ENCODE data around the gene AATK. TPM values are rescaled to one million over a fixed set of nuclear protein-coding genes. Genes with fewer than 3 reads are reported as not detected.

Gene AATK
- total and polyA plus RNA-seq, 12 donors, result 0.73 to 23.3 (median 9.9) TPM

DNA sequence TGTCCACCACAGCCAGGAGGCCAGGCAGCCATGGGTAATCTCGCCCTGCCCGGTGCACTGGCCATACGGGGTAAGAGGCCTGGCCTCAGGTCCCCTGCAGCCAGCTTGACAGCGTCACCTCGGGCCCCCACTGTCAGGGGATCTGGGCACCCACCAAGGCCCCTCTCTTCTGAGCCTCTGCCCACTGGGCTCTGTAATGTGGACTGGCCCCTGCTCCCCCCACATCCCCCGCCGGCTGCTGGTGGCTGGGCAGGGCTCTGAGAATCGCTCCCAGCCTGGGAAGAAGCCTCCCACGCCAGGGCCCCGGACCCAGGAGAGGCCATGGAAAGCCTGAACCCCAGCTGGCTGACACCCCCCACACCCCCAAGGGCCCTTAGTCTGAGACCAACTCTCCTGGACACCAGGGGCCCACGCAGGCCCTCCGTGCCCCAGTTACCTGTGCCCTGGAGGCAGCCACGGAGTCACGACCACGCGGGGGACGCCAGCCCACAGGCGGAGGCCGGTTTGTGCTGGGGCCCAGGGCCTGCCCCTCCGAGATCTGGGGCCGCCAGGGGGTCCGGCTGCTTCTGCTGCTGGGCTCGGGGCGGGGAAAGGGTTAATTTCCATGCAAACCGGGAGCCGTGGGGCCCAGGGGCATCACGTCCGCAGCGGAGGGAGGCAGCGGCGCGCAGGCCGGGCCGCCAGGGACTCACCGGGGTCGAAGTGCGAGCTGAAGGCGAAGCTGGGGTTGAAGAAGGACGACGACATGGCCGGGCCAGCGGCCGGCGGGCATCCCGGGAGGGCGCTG, 582 bp downstream of the AATK start, which contains the start of gene PVALEF:
Gene PVALEF, plus strand, starts transcription at position 262 of the 787 bp plus-strand sequence. CDS start 15,720 bp downstream, outside the sequence.
- WGBS, 4 donors, result 19 to 63% (median 31%) methylated on average over 9 to 46 of the region's 46 CpGs
- H3K4me3 ChIP-seq, result peak within 1 kb of the TSS in 1 of 4 donors; percentile 41
- intact Hi-C loops (cut with DNase I), result no loop called here
- no peaks in the 10 kb centered on the region for H3K36me3 ChIP-seq (replicated peaks in 1 of 2)
- peak within 1 kb of the TSS in 2 of 5 donors; percentile 46 to 65 for H3K27ac ChIP-seq
- no peak for DNase-seq
- no peaks in the 10 kb centered on the region for H3K9me3 ChIP-seq (replicated peaks in 1 of 3)
- H3K27me3 ChIP-seq, result peaks cover 6% of the 10 kb centered on the region
- H3K4me1 ChIP-seq (replicated peaks in 1 of 2), result peaks cover 0 to 5% of the 10 kb centered on the region in 2 donors
- TF ChIP-seq, protein P1, sequence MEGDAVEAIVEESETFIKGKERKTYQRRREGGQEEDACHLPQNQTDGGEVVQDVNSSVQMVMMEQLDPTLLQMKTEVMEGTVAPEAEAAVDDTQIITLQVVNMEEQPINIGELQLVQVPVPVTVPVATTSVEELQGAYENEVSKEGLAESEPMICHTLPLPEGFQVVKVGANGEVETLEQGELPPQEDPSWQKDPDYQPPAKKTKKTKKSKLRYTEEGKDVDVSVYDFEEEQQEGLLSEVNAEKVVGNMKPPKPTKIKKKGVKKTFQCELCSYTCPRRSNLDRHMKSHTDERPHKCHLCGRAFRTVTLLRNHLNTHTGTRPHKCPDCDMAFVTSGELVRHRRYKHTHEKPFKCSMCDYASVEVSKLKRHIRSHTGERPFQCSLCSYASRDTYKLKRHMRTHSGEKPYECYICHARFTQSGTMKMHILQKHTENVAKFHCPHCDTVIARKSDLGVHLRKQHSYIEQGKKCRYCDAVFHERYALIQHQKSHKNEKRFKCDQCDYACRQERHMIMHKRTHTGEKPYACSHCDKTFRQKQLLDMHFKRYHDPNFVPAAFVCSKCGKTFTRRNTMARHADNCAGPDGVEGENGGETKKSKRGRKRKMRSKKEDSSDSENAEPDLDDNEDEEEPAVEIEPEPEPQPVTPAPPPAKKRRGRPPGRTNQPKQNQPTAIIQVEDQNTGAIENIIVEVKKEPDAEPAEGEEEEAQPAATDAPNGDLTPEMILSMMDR (IDR thresholded peaks at IDR 0.05), result no peak
- TF ChIP-seq POLR2A (IDR thresholded peaks at IDR 0.05), result no peak

DNA sequence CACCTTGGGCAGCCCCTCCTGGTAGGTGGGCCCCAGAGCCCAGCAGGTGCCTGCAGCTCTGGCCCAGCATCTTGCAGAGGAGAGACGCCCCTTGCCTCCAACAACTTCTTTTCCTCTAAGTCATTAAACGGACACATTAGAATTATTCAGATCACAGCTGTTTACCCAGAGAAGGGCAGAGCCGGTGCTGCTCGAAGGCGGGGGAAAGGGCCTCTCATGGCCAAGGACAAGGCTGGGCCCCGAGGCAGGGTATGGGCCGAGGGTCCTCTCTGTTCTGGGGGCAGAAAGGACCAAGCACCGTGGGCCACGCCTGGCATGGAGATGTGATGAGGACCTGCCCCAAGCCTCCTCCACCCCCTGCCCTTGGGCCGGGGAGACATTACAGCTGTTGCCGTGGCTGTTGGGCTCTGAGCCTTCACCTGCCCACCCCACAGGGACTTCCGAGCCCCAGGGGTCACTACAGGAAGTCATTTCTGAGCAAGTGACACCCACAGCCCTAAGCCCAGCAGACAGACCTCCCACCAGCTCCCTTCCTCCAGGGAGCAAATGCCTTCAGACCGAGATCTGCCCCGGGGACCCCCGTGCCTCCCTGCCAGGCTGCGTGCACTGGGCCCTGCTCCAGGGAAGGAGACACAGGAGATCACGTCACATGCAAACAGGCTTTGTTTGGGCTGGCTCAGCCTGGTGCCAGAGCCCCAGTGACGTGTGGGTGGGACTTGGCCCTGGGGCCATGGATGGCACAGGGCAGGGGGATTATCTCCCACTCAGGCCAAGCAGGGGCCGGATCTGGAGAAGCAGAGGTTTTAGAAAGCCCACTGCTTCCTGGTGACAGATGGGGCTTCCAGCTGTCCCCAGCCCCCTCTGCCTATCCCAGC, 1.4 kb downstream of the AATK start:
- peak overlapping the region in 1 of 4 donors; percentile 41 for H3K4me3 ChIP-seq
- H3K36me3 ChIP-seq (replicated peaks in 1 of 2), result no peaks in the 10 kb centered on the region
- DNase-seq, result peak in 2 of 7 donors; percentile 36 to 65
- peak overlapping the region in 2 of 5 donors; percentile 46 to 65 for H3K27ac ChIP-seq
- intact Hi-C loops (cut with DNase I), result no loop called here
- 60 to 67% (median 64%) methylated on average over 10 to 19 of the region's 19 CpGs for WGBS, 4 donors
- H3K27me3 ChIP-seq, result peaks cover 6% of the 10 kb centered on the region
- peak in 1 of 2 donors; percentile 11 for TF ChIP-seq POLR2A (IDR thresholded peaks at IDR 0.05)
- TF ChIP-seq, protein P1 (IDR thresholded peaks at IDR 0.05), result no peak
- H3K4me1 ChIP-seq (replicated peaks in 1 of 2), result peaks cover 6 to 14% of the 10 kb centered on the region in 2 donors
- H3K9me3 ChIP-seq (replicated peaks in 1 of 3), result no peaks in the 10 kb centered on the region

DNA sequence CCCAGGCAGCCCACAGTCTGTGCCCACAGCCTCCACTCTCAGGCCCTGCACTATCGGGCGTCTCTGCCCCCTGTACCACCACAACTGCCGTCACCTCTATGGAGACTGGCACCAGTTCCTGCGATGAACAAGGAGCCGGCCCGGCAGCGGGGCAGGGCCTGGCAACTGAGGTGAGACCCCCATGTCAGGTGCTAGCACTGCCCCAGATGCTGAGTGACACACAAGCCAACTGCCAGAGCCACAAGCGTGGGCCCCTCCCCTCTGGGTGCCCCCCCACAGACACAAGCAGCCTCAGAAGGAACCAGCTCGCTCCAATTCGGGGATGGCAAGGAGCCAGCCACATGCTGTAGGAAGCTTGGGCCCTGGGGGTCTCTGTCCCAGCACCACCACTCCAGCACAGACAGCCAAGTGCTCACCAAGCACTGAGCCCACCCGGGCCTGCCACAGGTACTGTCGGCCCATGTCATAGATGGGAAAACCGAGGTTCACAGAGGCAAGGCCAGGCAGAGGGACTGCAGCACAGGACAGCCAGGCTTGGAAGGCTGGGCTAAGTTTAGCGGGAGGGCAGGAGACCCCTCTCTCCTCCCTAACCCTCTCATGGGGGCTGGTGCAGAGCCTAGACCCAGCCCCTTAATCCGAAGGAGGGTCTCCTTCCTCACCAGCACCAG, 2.2 kb downstream of the AATK start:
- intact Hi-C loops (cut with DNase I), result no loop called here

More for the DNA sequence above, 2.2 kb downstream of the AATK start:
- Histone ChIP-seq H3K36me3 (replicated peaks in 1 of 2) (no peaks in the 10 kb centered on the region), H3K4me1 (replicated peaks in 1 of 2) (peaks cover 7 to 17% of the 10 kb centered on the region in 2 donors), H3K27me3 (peaks cover 6% of the 10 kb centered on the region), H3K27ac (peak overlapping the region in 1 of 5 donors; percentile 65), H3K4me3 (no peak overlapping the region), H3K9me3 (replicated peaks in 1 of 3) (no peaks in the 10 kb centered on the region)
- TF ChIP-seq, protein P1 (IDR thresholded peaks at IDR 0.05), result no peak
- no peak for TF ChIP-seq POLR2A (IDR thresholded peaks at IDR 0.05)
- 82 to 93% (median 89%) methylated on average over 5 to 15 of the region's 15 CpGs for WGBS, 4 donors
- no peak for DNase-seq

Data from adrenal gland (tissue), 12 donors.